Thoracic aorta (tissue), 2 donors: ENCODE data around the gene ZNF628. TPM values are rescaled to one million over a fixed set of nuclear protein-coding genes. Genes with fewer than 3 reads are reported as not detected.

Experiments used
- ATAC-seq: fragments of 150-250 bp; one replicate; pipeline ENCODE4 v1.8.0; 2017; ENCODE audit warnings: low read depth; ENCODE audit not compliant: insufficient number of reproducible peaks, low FRiP score
- DNase-seq: peaks from one replicate; pipeline ENCODE4 v3.0.0-alpha.2; 2020; ENCODE audit warnings: low spot score
- H3K27ac ChIP-seq, 2 donors: fragments of 200-600 bp; sonication (generic); 1 replicate in 1 of 2; 2 replicates in 1 of 2; pipeline ENCODE4 v1.5.1; 2016; ENCODE audit warnings: mild to moderate bottlenecking in 2 of 2, moderate library complexity in 2 of 2
- H3K27me3 ChIP-seq: fragments of 200-600 bp; sonication (generic); replicated peaks from 2 replicates; pipeline ENCODE4 v1.6.0; 2016; ENCODE audit warnings: mild to moderate bottlenecking; ENCODE audit not compliant: insufficient read depth
- H3K36me3 ChIP-seq: fragments of 200-600 bp; sonication (generic); one replicate; pipeline ENCODE4 v1.5.1; 2016
- H3K4me1 ChIP-seq, 2 donors: fragments of 200-600 bp; sonication (generic); 1 replicate in 1 of 2; 2 replicates in 1 of 2; pipeline versions ENCODE4 v1.5.1 to v1.6.0; 2016; ENCODE audit warnings: low read depth in 2 of 2, mild to moderate bottlenecking in 1 of 2; ENCODE audit not compliant: control insufficient read depth in 1 of 2
- H3K4me3 ChIP-seq: fragments of 200-600 bp; sonication (generic); 2 replicates; pipeline ENCODE4 v1.5.1; 2016; ENCODE audit warnings: mild to moderate bottlenecking
- H3K9me3 ChIP-seq: fragments of 200-600 bp; sonication (generic); 2 replicates; pipeline ENCODE4 v1.5.1; 2016
- total RNA-seq, 2 donors: library from RNA; depleted of rRNA; stranded (reverse); fragments of >200 nt; gene quantifications; one replicate each; pipeline versions ENCODE4 v1.1.0 to v1.2.3, GENCODE V29; 2016
- TF ChIP-seq, protein P1 (sequence below): fragments of 200-600 bp; sonication (generic); IDR thresholded peaks from one replicate; pipeline ENCODE4 v1.5.1; 2019; ENCODE audit warnings: antibody characterized with exemption

The ZNF628 gene
- total RNA-seq, 2 donors from 2014 or later, result 3.5 to 7.2 TPM

DNA sequence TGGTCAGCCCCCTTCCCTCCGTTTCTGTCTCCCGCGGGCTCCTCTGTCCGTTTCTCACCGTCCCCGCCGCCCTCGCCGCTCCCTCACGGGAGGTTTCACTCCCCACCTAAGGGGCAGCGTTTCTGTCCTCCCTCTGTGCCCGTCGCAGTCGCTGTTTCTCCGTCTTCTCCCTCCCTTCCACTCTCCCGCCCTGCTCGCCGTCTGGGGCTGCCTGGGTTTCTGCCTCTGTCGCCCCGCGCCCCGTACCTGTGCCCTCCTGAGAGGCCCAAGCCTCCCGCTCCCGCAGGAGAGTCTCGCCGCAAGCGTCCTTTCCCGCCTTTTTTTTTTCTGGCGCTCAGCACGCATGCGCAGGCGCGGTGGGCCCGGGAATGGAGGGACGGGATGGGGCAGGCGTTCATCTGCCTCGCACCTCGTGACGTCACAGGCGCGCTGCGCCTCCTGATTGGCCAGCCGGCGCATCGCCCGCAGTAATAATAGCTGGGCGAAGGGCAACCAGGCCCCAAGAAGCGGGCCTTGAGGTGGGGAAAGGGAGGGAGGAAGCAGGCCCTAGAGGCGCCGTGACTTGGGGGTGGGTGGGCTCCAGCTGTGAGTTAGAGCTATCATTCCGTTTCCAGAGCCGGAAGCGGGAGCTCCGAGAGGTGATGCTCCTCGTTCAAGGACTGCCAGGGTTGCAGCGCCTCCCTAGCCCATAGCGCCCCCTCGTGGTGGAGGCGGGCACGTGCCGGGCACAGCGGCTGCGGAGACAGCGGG is 27.3 kb downstream of the ZNF628 start:
- Histone ChIP-seq H3K27ac (peak overlapping the region; percentile 54 to 74), H3K4me3 (peak overlapping the region; percentile 80), H3K36me3 (no peaks in the 10 kb centered on the region), H3K4me1 (no peaks in the 10 kb centered on the region), H3K9me3 (no peaks in the 10 kb centered on the region), H3K27me3 (no peaks in the 10 kb centered on the region)
- DNase-seq (peak; percentile 69), ATAC-seq (peak; percentile 96)
- TF ChIP-seq, protein P1, sequence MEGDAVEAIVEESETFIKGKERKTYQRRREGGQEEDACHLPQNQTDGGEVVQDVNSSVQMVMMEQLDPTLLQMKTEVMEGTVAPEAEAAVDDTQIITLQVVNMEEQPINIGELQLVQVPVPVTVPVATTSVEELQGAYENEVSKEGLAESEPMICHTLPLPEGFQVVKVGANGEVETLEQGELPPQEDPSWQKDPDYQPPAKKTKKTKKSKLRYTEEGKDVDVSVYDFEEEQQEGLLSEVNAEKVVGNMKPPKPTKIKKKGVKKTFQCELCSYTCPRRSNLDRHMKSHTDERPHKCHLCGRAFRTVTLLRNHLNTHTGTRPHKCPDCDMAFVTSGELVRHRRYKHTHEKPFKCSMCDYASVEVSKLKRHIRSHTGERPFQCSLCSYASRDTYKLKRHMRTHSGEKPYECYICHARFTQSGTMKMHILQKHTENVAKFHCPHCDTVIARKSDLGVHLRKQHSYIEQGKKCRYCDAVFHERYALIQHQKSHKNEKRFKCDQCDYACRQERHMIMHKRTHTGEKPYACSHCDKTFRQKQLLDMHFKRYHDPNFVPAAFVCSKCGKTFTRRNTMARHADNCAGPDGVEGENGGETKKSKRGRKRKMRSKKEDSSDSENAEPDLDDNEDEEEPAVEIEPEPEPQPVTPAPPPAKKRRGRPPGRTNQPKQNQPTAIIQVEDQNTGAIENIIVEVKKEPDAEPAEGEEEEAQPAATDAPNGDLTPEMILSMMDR, result peak; percentile 99

DNA sequence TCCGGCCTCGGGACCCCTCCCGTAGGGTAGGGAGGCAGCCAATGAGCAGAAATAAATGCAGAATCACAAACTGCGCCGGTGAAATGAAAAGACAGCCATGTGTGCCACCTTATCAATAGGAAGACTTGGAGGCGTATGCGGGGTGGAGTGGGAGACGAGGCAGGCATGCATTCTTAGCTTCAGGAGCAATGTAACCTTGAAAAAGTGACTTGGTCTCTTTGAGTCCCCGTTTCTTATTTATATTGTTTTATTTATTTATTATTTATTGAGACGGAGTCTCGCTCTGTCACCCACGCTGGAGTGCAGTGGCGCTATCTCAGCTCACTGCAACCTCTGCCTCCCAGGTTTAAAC is 27.8 kb downstream of the ZNF628 start:
- H3K27me3 ChIP-seq, result no peaks in the 10 kb centered on the region
- no peaks in the 10 kb centered on the region for H3K36me3 ChIP-seq
- ATAC-seq (no peak), DNase-seq (no peak)
- peak overlapping the region; percentile 54 to 74 for H3K27ac ChIP-seq
- H3K9me3 ChIP-seq, result no peaks in the 10 kb centered on the region
- H3K4me1 ChIP-seq, result no peaks in the 10 kb centered on the region
- H3K4me3 ChIP-seq, result peak overlapping the region; percentile 80
- TF ChIP-seq, protein P1, result no peak

DNA sequence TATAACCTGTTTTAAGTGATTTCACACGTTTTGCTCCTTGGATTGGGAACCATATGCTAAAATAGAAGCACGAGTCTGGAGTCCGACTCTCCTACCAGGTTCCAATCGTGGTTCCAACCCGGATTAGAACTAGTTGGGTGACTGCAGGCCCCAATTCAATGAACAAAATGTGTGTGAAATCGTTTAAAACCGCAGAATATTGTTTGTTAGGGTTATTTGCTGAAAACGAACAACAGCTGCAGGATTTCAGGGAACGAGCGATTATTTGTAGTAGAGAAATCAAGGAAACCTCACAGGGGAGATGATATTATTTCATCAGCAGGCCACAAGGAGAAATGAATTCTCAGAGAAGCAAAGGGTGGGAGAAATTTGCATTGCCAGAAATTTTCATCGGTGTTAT is 28.6 kb downstream of the ZNF628 start:
- Histone ChIP-seq H3K4me3 (no peak overlapping the region), H3K27ac (no peak overlapping the region), H3K4me1 (no peaks in the 10 kb centered on the region), H3K9me3 (no peaks in the 10 kb centered on the region), H3K36me3 (no peaks in the 10 kb centered on the region), H3K27me3 (no peaks in the 10 kb centered on the region)
- ATAC-seq (no peak), DNase-seq (no peak)
- TF ChIP-seq, protein P1, result no peak

DNA sequence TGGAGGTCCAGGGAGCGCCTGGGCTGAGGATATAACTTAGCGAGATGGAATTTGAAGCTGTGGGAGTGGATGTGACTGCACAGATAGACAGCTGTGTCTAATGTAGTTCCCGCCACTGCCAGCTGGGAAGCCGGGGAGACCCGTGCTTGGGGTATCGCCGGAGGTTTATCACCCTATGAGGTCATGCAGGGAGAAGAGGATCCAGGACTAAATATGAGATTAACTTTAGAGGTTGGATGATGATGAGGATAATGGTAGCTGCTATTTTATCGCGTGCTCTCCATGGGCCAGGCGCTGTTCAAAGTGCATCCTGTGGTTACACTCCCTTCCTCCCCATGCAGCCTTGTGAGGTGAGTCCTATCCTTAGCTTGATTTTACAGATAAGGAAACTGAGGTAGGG is 31.7 kb downstream of the ZNF628 start:
- H3K27ac ChIP-seq, result no peak overlapping the region
- H3K4me3 ChIP-seq, result no peak overlapping the region
- no peaks in the 10 kb centered on the region for H3K36me3 ChIP-seq
- H3K9me3 ChIP-seq, result no peaks in the 10 kb centered on the region
- no peak for DNase-seq
- no peak for ATAC-seq
- H3K4me1 ChIP-seq, result no peaks in the 10 kb centered on the region
- TF ChIP-seq, protein P1, result no peak
- no peaks in the 10 kb centered on the region for H3K27me3 ChIP-seq

DNA sequence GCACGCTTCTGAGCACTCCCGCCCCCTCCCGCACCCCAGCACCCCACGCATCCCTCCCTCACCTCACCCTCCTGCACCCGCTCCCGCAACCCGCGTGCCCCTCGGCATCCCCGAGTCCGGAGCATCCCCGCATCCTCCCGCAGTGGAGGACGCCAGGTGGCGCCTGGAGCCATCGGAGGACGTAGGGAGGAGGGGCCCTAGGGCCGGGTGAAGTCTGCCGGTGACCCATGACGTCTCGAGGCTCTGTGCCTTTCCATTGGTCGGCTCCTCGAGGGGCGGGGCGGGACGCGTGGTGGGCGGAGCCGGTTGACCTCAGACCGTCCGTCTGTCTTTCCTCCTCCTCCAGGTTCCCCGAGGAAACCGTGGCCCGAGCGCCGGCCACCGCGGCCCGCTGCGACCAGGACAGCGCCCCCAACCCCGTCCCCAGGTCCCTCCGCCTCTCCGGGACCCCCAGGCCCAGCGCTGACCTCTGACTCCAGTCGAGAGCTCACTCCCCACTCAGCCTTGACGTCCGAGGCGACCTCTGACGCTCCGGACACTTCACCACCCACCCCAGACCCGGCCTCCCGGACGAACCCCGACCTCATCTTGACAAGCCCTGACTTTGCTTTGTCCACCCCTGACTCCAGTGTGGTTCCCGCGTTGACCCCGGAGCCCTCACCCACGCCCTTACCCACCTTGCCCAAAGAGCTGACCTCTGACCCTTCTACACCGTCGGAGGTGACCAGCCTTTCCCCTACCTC is 40.6 kb downstream of the ZNF628 start:
- DNase-seq (peak; percentile 71), ATAC-seq (peak; percentile 95)
- TF ChIP-seq, protein P1, result peak; percentile 85
- Histone ChIP-seq H3K27ac (peak overlapping the region; percentile 34 to 43), H3K4me3 (peak overlapping the region; percentile 72), H3K36me3 (no peaks in the 10 kb centered on the region), H3K27me3 (no peaks in the 10 kb centered on the region), H3K9me3 (no peaks in the 10 kb centered on the region), H3K4me1 (peaks cover 0 to 3% of the 10 kb centered on the region in 2 donors)
